Right lobe of liver (tissue), 6 donors: ENCODE data around the gene ATG7. TPM values are rescaled to one million over a fixed set of nuclear protein-coding genes. Genes with fewer than 3 reads are reported as not detected.

Source experiments
- ATAC-seq, 4 donors: fragments of 200-7000 bp; cut with Tn5 transposase; one replicate each; pipeline ENCODE4 v1.9.1; 2020; ENCODE audit warnings: mild to moderate bottlenecking in 4 of 4, moderate library complexity in 4 of 4
- DNase-seq, 3 donors: peaks; one replicate each; pipeline ENCODE4 v3.0.0-alpha.2; 2020
- H3K27ac ChIP-seq, 3 donors: fragments of 200-600 bp; one replicate each; pipeline ENCODE4 v1.8.0; 2022
- H3K27me3 ChIP-seq, 2 donors: fragments of 200-600 bp; one replicate each; pipeline ENCODE4 v1.8.0; 2022
- H3K36me3 ChIP-seq, 4 donors: fragments of 200-600 bp; sonication (generic) in 1 of 4; one replicate each; pipeline versions ENCODE4 v1.5.1 to v1.8.0; 2017 to 2022; ENCODE audit warnings: control low read depth in 1 of 4
- H3K4me1 ChIP-seq, 4 donors: fragments of 200-600 bp; sonication (generic) in 1 of 4; one replicate each; pipeline versions ENCODE4 v1.5.1 to v1.8.0; 2017 to 2022; ENCODE audit warnings: control low read depth in 1 of 4
- H3K4me3 ChIP-seq, 3 donors: fragments of 200-600 bp; one replicate each; pipeline ENCODE4 v1.8.0; 2022
- H3K9me3 ChIP-seq, 4 donors: fragments of 200-600 bp; sonication (generic) in 1 of 4; one replicate each; pipeline versions ENCODE4 v1.5.1 to v1.8.0; 2017 to 2022; ENCODE audit warnings: control low read depth in 1 of 4
- POLR2A ChIP-seq: fragments of 450-650 bp; IDR thresholded peaks from one replicate; pipeline ENCODE4 v1.6.1; 2017; ENCODE audit warnings: antibody characterized with exemption, mild to moderate bottlenecking
- WGBS: methylation state at CpG from one replicate; pipeline ENCODE4 v1.1.6; 2018; ENCODE audit warnings: low coverage, low lambda C conversion rate; ENCODE audit not compliant: insufficient coverage; ENCODE audit errors: missing lambda C conversion rate; 5-methylcytosine and 5-hydroxymethylcytosine counted together
- intact Hi-C, 2 donors: fragments of 100-400 bp; cut with DNase I; formaldehyde crosslinking; loops; one replicate each; pipeline versions ENCODE4 v1.11.2 to v1.14.1; 2022
- total RNA-seq, 6 experiments: library from RNA; depleted of rRNA in 2 of 6; stranded (reverse); fragments of >200 nt in 2 of 6; fragmentation: NEBNext Ultra II Directional in 3 of 6; extraction: Animal tissue kit (Norgen Biotek cat#: 25700) in 3 of 6; gene quantifications; one replicate each; pipeline versions ENCODE4 v1.1.0 to v1.2.4, GENCODE V29; 2016 to 2023
- TF ChIP-seq, protein P1 (sequence below), 4 donors: fragments of 200-600 bp in 3 of 4; fragments of 450-650 bp in 1 of 4; IDR thresholded peaks; one replicate each; pipeline versions ENCODE4 v1.5.1 to v1.8.0; 2016 to 2022; ENCODE audit warnings: antibody characterized with exemption in 4 of 4, mild to moderate bottlenecking in 2 of 4
- donor health status: DM: no; HTN: yes; CAD: no.
- donor health status: DM: no; HTN: no; CAD: no.
- donor health status: DM: no; HTN: no; CAD: no.
- donor health status: DM: no; HTN: yes; CAD: no.
- donor health status: DM: no; HTN: yes; CAD: no.

Gene ATG7
- total RNA-seq, 6 experiments from 2014 or later, result 13.6 to 21.1 (median 15.8) TPM

DNA sequence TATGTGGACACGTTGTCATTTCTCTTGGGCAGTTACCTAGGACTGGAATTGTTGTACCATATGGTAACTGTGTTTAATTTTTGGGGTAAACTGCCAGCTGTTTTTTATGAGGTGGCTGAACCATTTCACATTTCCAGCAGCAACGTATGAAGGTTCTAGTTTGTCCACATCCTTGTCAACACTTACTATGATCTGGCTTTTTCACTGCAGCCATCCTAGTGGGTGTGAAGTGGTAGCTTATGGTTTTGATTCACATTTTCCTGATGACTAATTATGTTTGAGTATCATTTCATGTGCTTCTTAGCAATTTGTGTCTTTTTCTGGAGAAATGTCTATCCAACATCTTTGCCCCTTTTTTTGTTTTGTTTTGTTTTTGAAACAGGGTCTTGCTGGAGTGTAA lies 275.3 kb downstream of the ATG7 start:
- Histone ChIP-seq H3K36me3 (no peaks in the 10 kb centered on the region), H3K27ac (no peak overlapping the region), H3K4me1 (no peaks in the 10 kb centered on the region), H3K27me3 (no peaks in the 10 kb centered on the region), H3K9me3 (peaks cover 0 to 3% (median 0%) of the 10 kb centered on the region in 4 donors), H3K4me3 (no peak overlapping the region)
- DNase-seq, result no peak
- 80% methylated on average over 2 of the region's 2 CpGs for WGBS
- TF ChIP-seq POLR2A, result no peak
- TF ChIP-seq, protein P1, sequence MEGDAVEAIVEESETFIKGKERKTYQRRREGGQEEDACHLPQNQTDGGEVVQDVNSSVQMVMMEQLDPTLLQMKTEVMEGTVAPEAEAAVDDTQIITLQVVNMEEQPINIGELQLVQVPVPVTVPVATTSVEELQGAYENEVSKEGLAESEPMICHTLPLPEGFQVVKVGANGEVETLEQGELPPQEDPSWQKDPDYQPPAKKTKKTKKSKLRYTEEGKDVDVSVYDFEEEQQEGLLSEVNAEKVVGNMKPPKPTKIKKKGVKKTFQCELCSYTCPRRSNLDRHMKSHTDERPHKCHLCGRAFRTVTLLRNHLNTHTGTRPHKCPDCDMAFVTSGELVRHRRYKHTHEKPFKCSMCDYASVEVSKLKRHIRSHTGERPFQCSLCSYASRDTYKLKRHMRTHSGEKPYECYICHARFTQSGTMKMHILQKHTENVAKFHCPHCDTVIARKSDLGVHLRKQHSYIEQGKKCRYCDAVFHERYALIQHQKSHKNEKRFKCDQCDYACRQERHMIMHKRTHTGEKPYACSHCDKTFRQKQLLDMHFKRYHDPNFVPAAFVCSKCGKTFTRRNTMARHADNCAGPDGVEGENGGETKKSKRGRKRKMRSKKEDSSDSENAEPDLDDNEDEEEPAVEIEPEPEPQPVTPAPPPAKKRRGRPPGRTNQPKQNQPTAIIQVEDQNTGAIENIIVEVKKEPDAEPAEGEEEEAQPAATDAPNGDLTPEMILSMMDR (IDR thresholded peaks at IDR 0.05), result no peak
- intact Hi-C loops, result no loop called here
- no peak for ATAC-seq

DNA sequence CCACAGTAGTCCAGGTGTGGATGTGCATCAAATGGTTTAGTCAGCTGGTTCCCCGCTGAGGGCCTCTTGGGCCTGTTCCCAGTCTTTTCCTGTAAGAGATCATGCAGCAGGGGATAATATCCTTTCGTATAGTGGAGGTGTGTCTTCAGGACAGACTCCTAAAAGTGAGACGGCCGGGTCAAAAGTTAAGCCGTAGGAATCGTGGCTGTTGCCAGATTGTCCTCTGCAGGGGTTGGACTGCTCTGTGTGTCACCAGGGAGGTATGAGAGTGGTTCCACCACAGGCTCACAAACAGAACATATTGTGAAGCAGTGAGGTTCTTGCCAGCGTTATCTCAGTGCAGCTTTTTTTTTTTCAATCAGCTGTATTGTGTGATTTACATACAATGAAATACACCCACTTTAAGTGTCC lies 276.5 kb downstream of the ATG7 start:
- H3K4me1 ChIP-seq, result peaks cover 0 to 4% (median 2%) of the 10 kb centered on the region in 4 donors
- DNase-seq, result peak in 1 of 3 donors; percentile 42
- H3K27me3 ChIP-seq, result no peaks in the 10 kb centered on the region
- intact Hi-C loops, result no loop called here
- H3K4me3 ChIP-seq, result no peak overlapping the region
- no peak overlapping the region for H3K27ac ChIP-seq
- no peaks in the 10 kb centered on the region for H3K36me3 ChIP-seq
- peak in 3 of 4 donors; percentile 10 to 56 (median 13) for ATAC-seq
- WGBS, result 48% methylated on average over 7 of the region's 7 CpGs
- no peak for TF ChIP-seq POLR2A
- TF ChIP-seq, protein P1 (IDR thresholded peaks at IDR 0.05), result no peak
- peaks cover 0 to 3% (median 0%) of the 10 kb centered on the region in 4 donors for H3K9me3 ChIP-seq

DNA sequence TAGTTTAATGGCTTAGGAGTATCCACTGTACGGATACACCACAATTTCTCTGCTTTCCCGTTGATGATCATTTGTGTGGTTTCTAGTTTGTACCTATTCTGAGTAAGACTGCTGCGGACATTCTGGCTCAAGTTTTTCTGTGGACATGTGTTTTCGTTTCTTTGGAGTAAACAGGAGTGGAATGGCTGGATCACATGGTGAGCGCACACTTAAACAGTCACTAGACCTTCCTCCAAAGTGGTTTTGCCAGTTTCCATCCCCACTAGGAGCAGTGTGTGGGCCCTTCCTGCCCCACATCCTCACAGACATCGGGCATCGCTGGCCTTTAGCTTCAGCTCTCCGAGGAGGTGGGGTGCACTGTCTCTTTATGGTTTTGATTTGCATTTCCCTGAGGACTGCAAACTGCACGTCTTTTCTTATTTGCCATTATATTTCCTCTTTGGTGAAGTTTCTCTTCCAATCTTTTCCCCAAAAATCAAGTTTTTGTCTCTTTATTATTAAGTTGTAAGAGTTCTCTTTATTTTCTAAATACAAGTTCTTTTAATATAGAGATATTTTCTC lies 277.5 kb downstream of the ATG7 start:
- Histone ChIP-seq H3K27me3 (no peaks in the 10 kb centered on the region), H3K27ac (no peak overlapping the region), H3K36me3 (no peaks in the 10 kb centered on the region), H3K4me3 (no peak overlapping the region), H3K4me1 (peaks cover 0 to 8% (median 4%) of the 10 kb centered on the region in 4 donors), H3K9me3 (peaks cover 0 to 3% (median 0%) of the 10 kb centered on the region in 4 donors)
- intact Hi-C loops, result no loop called here
- TF ChIP-seq POLR2A, result no peak
- TF ChIP-seq, protein P1 (IDR thresholded peaks at IDR 0.05), result no peak
- ATAC-seq (no peak), DNase-seq (peak in 1 of 3 donors; percentile 35)
- 78% methylated on average over 8 of the region's 9 CpGs for WGBS

DNA sequence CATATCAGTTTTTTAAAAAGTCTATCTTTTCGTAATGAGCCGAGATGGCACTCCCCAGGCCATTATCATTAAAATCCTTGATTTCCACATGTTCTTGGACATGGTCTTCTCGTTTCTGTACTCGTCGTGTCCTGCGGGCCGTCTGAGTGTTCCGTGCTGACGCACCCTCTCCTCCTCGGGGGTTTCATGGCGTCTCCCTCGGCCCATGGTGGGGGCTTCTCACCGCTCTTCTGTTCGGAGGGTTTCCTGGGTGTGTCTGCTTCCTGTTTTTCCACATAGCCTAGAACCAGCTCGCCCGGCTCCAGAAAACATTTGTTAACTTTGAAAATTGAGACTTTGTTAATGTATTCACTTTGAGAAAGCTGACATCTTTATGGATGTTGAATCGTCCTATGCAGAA lies 278.8 kb downstream of the ATG7 start:
- no peak overlapping the region for H3K4me3 ChIP-seq
- no peak for ATAC-seq
- peak in 1 of 3 donors; percentile 33 for DNase-seq
- H3K27me3 ChIP-seq, result no peaks in the 10 kb centered on the region
- WGBS, result 82% methylated on average over 12 of the region's 17 CpGs
- intact Hi-C loops, result no loop called here
- H3K27ac ChIP-seq, result no peak overlapping the region
- TF ChIP-seq, protein P1 (IDR thresholded peaks at IDR 0.05), result no peak
- no peak for TF ChIP-seq POLR2A
- peaks cover 0 to 3% (median 0%) of the 10 kb centered on the region in 4 donors for H3K9me3 ChIP-seq
- H3K36me3 ChIP-seq, result no peaks in the 10 kb centered on the region
- H3K4me1 ChIP-seq, result peaks cover 0 to 8% (median 4%) of the 10 kb centered on the region in 4 donors
